GM12878 (cell line): ENCODE measurements around the gene PCNX1. TPM values are rescaled to one million over a fixed set of nuclear protein-coding genes. Genes with fewer than 3 reads are reported as not detected.

Source experiments
- CEBPB ChIP-seq, 2 experiments: fragments of 150-350 bp in 1 of 2; IDR thresholded peaks; 2 replicates each; pipeline ENCODE4 v1.6.1; 2012 to 2014; ENCODE audit warnings: low read depth in 2 of 2, low read length in 2 of 2, borderline replicate concordance in 1 of 2, inconsistent platforms in 1 of 2
- CEBPZ ChIP-seq: fragments of 150-350 bp; IDR thresholded peaks from 2 replicates; pipeline ENCODE4 v1.6.1; 2016; ENCODE audit warnings: low read depth, low read length
- CHD2 ChIP-seq: IDR thresholded peaks from 2 replicates; pipeline ENCODE4 v1.6.1; 2011; ENCODE audit warnings: low read depth, low read length, improper control_type of control experiment, borderline replicate concordance
- CTCF ChIP-seq, 3 experiments: IDR thresholded peaks in 2 of 3; conservative IDR thresholded peaks in 1 of 3; 2 replicates each; pipeline ENCODE4 v1.5.1; 2011; ENCODE audit warnings: low read depth in 3 of 3, low read length in 3 of 3, mild to moderate bottlenecking in 3 of 3, control low read depth in 2 of 3, moderate library complexity in 2 of 3, inconsistent platforms in 1 of 3, mixed read lengths in 1 of 3; ENCODE audit not compliant: control insufficient read depth in 2 of 3, insufficient read depth in 1 of 3; ENCODE audit errors: extremely low read depth in 1 of 3
- HDAC6 ChIP-seq: fragments of 200-600 bp; sonication (generic); IDR thresholded peaks from one replicate; pipeline ENCODE4 v1.8.0; 2017; ENCODE audit warnings: antibody characterized with exemption; ENCODE audit not compliant: unreplicated experiment
- IRF3 ChIP-seq: fragments of 450-650 bp; IDR thresholded peaks from 2 replicates; pipeline ENCODE4 v1.6.1; 2014; ENCODE audit warnings: mild to moderate bottlenecking
- JUND ChIP-seq: IDR thresholded peaks from 2 replicates; pipeline ENCODE4 v1.6.1; 2012; ENCODE audit warnings: low read depth, mild to moderate bottlenecking, low read length, improper control_type of control experiment, moderate library complexity
- MEF2B ChIP-seq: fragments of 450-650 bp; IDR thresholded peaks from 2 replicates; pipeline ENCODE4 v1.6.1; 2018; ENCODE audit warnings: mild to moderate bottlenecking, moderate library complexity; ENCODE audit not compliant: partially characterized antibody, poor library complexity, severe bottlenecking
- MYC ChIP-seq: IDR thresholded peaks from 2 replicates; pipeline ENCODE4 v1.6.1; 2011; ENCODE audit warnings: mild to moderate bottlenecking, low read length, moderate library complexity, inconsistent platforms; ENCODE audit not compliant: insufficient read depth, insufficient replicate concordance, insufficient read length, severe bottlenecking
- NFYB ChIP-seq: IDR thresholded peaks from 2 replicates; pipeline ENCODE4 v1.6.1; 2011; ENCODE audit warnings: low read depth, mild to moderate bottlenecking, low read length, improper control_type of control experiment, moderate library complexity; ENCODE audit not compliant: insufficient read depth
- POU2F2 ChIP-seq: IDR thresholded peaks from 3 replicates; pipeline ENCODE4 v1.6.1; 2011; ENCODE audit warnings: low read depth, mild to moderate bottlenecking, low read length, borderline replicate concordance
- REST ChIP-seq: IDR thresholded peaks from 2 replicates; pipeline ENCODE4 v1.6.1; 2012; ENCODE audit warnings: mild to moderate bottlenecking, low read depth, low read length
- SMAD1 ChIP-seq: fragments of 450-650 bp; IDR thresholded peaks from 2 replicates; pipeline ENCODE4 v1.6.1; 2018; ENCODE audit warnings: mild to moderate bottlenecking, low read depth; ENCODE audit not compliant: partially characterized antibody
- SMC3 ChIP-seq: IDR thresholded peaks from 2 replicates; pipeline ENCODE4 v1.6.1; 2011; ENCODE audit warnings: low read length, improper control_type of control experiment, borderline replicate concordance
- SREBF2 ChIP-seq: IDR thresholded peaks from 2 replicates; pipeline ENCODE4 v1.6.1; 2012; ENCODE audit warnings: mild to moderate bottlenecking, low read length
- TBL1XR1 ChIP-seq: IDR thresholded peaks from 2 replicates; pipeline ENCODE4 v1.6.1; 2012; ENCODE audit warnings: low read depth, low read length, improper control_type of control experiment
- TCF3 ChIP-seq: IDR thresholded peaks from 2 replicates; pipeline ENCODE4 v1.6.1; 2012; ENCODE audit warnings: low read depth, mild to moderate bottlenecking, low read length, borderline replicate concordance; ENCODE audit not compliant: insufficient read depth
- TCF7 ChIP-seq: IDR thresholded peaks from 2 replicates; pipeline ENCODE4 v1.6.1; 2014; ENCODE audit warnings: antibody characterized with exemption, borderline replicate concordance
- ZNF384 ChIP-seq: IDR thresholded peaks from 2 replicates; pipeline ENCODE4 v1.6.1; 2012; ENCODE audit warnings: low read depth, mild to moderate bottlenecking, low read length, improper control_type of control experiment, borderline replicate concordance
- polyA plus RNA-seq, 11 experiments: library from polyadenylated mRNA; depleted of rRNA in 4 of 11; unstranded in 6 of 11; stranded (reverse) in 5 of 11; fragments of >200 nt; fragmentation: Nextera tagmentation in 4 of 11; fragmentation: Illumina TruSeq in 1 of 11; extraction: Ambion mirVana in 4 of 11; extraction: Trizol in 1 of 11; gene quantifications; 1 replicate in 1 of 11; 2 replicates in 10 of 11; pipeline versions ENCODE4 v1.2.1 to v1.2.3, GENCODE V29; 2011 to 2016; ENCODE audit warnings: inconsistent platforms in 2 of 11, missing spikeins in 2 of 11, low read depth in 1 of 11
- total RNA-seq, 4 experiments: library from RNA; depleted of rRNA in 3 of 4; stranded (reverse); fragments of >200 nt in 3 of 4; fragmentation: Illumina TruSeq in 1 of 4; extraction: Trizol in 1 of 4; gene quantifications; 2 replicates each; pipeline versions ENCODE4 v1.2.1 to v1.2.3, GENCODE V29; 2013 to 2021

PCNX1 gene
- total and polyA plus RNA-seq, 10 of the 15 experiments (the other 5 are each of a cell fraction or from before 2014, with no cell fraction given), result 4.6 to 53.9 (median 20.5) TPM

GRCh38 chr14:70887207-70887681 is 20.0 kb upstream of the PCNX1 start (continued):
- no peak for TF ChIP-seq CEBPZ
- no peak for TF ChIP-seq IRF3
- no peak for TF ChIP-seq TBL1XR1
- TF ChIP-seq CTCF (IDR thresholded peaks at IDR 0.05 in 2 of 3, conservative IDR thresholded peaks at IDR 0.05 in 1 of 3; ENCODE audit: control insufficient read depth in 2 of 3, extremely low read depth in 1 of 3, insufficient read depth in 1 of 3, low read depth in 3 of 3, low read length in 3 of 3), result no peak
- peak; percentile 28 for TF ChIP-seq HDAC6
- no peak for TF ChIP-seq SMC3
- no peak for TF ChIP-seq JUND
- peak in 1 of 2 experiments; percentile 90; a peak in 1 of 4 replicates for TF ChIP-seq CEBPB (IDR thresholded peaks at IDR 0.05; ENCODE audit: borderline replicate concordance in 1 of 2, low read depth in 2 of 2, low read length in 2 of 2)
- TF ChIP-seq POU2F2, result no peak
- TF ChIP-seq SMAD1, result no peak
- no peak for TF ChIP-seq ZNF384
- no peak for TF ChIP-seq CHD2
- TF ChIP-seq REST, result no peak
- TF ChIP-seq TCF3, result no peak
- TF ChIP-seq TCF7, result no peak
- TF ChIP-seq SREBF2, result no peak
- TF ChIP-seq NFYB, result no peak
- TF ChIP-seq MYC, result no peak
- TF ChIP-seq MEF2B, result no peak
